Measurements from ENCODE around the gene KLHL29. TPM values are rescaled to one million over a fixed set of nuclear protein-coding genes. Genes with fewer than 3 reads are reported as not detected.

The KLHL29 gene
- polyA plus RNA-seq, 3 donors = 0.03 TPM; not detected in 2

DNA sequence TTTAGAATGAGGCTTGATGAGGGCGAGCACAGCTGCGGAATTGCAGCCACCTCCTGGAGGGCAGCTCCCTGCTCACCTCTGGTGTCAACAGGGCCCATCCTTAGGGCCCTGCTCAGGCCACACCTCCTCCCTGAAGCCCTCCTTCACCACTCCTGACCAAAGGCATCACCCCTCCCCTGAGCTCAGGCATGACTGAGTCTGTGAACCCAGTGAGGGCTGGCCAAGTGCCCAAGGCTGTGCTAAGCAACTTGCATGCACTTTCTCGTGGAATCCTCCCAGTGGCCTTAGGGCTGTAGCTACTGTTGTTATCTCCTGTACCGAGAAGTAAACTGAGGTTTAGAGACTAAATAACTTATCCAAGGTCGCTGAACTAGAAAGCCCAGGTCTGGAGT is 101.7 kb downstream of the KLHL29 start:
- H3K4me3 Mint-ChIP-seq = no peak overlapping the region
- no peak overlapping the region for H3K9ac ChIP-seq (ENCODE audit: insufficient read depth, low read length, poor library complexity, severe bottlenecking)
- TF ChIP-seq, protein P1, sequence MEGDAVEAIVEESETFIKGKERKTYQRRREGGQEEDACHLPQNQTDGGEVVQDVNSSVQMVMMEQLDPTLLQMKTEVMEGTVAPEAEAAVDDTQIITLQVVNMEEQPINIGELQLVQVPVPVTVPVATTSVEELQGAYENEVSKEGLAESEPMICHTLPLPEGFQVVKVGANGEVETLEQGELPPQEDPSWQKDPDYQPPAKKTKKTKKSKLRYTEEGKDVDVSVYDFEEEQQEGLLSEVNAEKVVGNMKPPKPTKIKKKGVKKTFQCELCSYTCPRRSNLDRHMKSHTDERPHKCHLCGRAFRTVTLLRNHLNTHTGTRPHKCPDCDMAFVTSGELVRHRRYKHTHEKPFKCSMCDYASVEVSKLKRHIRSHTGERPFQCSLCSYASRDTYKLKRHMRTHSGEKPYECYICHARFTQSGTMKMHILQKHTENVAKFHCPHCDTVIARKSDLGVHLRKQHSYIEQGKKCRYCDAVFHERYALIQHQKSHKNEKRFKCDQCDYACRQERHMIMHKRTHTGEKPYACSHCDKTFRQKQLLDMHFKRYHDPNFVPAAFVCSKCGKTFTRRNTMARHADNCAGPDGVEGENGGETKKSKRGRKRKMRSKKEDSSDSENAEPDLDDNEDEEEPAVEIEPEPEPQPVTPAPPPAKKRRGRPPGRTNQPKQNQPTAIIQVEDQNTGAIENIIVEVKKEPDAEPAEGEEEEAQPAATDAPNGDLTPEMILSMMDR (IDR thresholded peaks at IDR 0.05) = no peak
- DNase-seq = no peak
- no peak overlapping the region for H3K27ac ChIP-seq (ENCODE audit: low read depth in 1 of 2, low read length in 2 of 2)
- H3K4me3 ChIP-seq (replicated peaks in 1 of 3; ENCODE audit: low read depth in 2 of 3, low read length in 3 of 3) = no peak overlapping the region
- H3K9me3 ChIP-seq (replicated peaks in 1 of 2; ENCODE audit: control insufficient read depth in 1 of 2, insufficient read depth in 1 of 2, low read length in 2 of 2) = no peaks in the 10 kb centered on the region
- intact Hi-C loops (cut with micrococcal nuclease) = no loop called here
- WGBS (ENCODE audit: insufficient coverage) = 89% methylated on average over 5 of the region's 5 CpGs
- H3K27ac Mint-ChIP-seq = no peak overlapping the region
- H3K36me3 Mint-ChIP-seq = no peaks in the 10 kb centered on the region
- peaks cover 0 to 4% (median 0%) of the 10 kb centered on the region in 7 donors for H3K9me3 Mint-ChIP-seq
- peaks cover 2 to 8% of the 10 kb centered on the region in 2 donors for H3K27me3 ChIP-seq (ENCODE audit: control insufficient read depth in 2 of 2, insufficient read depth in 2 of 2, low read length in 2 of 2)
- no peaks in the 10 kb centered on the region for H4K20me1 ChIP-seq (ENCODE audit: insufficient read depth, low read length)
- H3K4me1 Mint-ChIP-seq = no peaks in the 10 kb centered on the region
- no peak overlapping the region for H2AFZ ChIP-seq (ENCODE audit: insufficient read depth, low read depth, low read length, poor library complexity, severe bottlenecking)
- H3K4me2 ChIP-seq (replicated peaks; ENCODE audit: extremely low read depth, low read length, poor library complexity, severe bottlenecking) = no peak overlapping the region
- H3K36me3 ChIP-seq (replicated peaks in 1 of 2; ENCODE audit: control insufficient read depth in 1 of 2, insufficient read depth in 2 of 2, low read length in 2 of 2) = no peaks in the 10 kb centered on the region
- H3K79me2 ChIP-seq (ENCODE audit: insufficient read depth, low read length) = no peaks in the 10 kb centered on the region
- no peaks in the 10 kb centered on the region for H3K4me1 ChIP-seq (ENCODE audit: control insufficient read depth in 1 of 2, insufficient read depth in 2 of 2, low read length in 2 of 2)
- peaks cover 25 to 51% (median 41%) of the 10 kb centered on the region in 3 donors for H3K27me3 Mint-ChIP-seq (ENCODE audit: low read depth in 3 of 3)

DNA sequence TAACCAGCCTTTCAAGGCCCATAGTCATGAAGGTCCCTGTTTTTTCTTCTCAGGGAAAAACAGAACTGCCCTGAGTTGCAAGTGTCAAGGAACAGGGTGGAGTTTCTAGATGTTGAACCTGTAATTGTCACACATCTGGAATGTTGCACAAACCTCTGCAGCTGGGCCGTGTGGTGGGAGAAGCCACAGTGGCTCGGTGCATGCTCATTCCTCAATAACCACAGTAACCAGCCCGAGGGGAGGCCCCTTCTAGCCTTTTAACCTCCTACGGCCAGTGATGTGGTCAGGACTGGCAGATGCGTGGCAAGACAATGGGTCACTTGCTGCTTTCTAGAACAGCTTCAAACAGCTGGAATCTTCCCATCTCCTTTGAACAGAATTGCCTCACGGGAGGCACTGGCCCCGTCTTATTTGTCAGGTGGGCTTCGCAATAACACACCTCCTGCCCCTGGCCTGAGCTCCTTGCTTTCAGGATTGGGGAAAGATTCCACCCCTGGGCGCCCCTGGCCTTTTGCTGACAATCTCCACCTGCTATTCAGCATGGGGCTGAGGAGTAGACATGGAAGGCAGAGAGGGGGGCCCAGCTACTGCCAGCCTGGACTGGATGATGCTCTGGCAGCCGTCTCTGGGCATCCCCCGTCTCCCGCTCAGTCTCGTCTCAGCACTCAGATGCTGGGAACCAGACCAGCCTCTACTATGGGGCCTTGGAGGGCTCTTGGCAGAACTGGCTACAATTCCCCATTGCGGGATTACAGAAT is 102.9 kb downstream of the KLHL29 start:
- Mint-ChIP-seq H3K4me1 (no peaks in the 10 kb centered on the region), H3K4me3 (no peak overlapping the region), H3K27me3 (ENCODE audit: low read depth in 3 of 3) (peaks cover 33 to 61% (median 50%) of the 10 kb centered on the region in 3 donors), H3K9me3 (peaks cover 0 to 4% (median 0%) of the 10 kb centered on the region in 7 donors), H3K36me3 (no peaks in the 10 kb centered on the region), H3K27ac (no peak overlapping the region)
- Histone ChIP-seq H3K27me3 (ENCODE audit: control insufficient read depth in 2 of 2, insufficient read depth in 2 of 2, low read length in 2 of 2) (peaks cover 2 to 12% of the 10 kb centered on the region in 2 donors), H2AFZ (ENCODE audit: insufficient read depth, low read depth, low read length, poor library complexity, severe bottlenecking) (no peak overlapping the region), H3K79me2 (ENCODE audit: insufficient read depth, low read length) (no peaks in the 10 kb centered on the region), H3K27ac (ENCODE audit: low read depth in 1 of 2, low read length in 2 of 2) (no peak overlapping the region), H3K36me3 (replicated peaks in 1 of 2; ENCODE audit: control insufficient read depth in 1 of 2, insufficient read depth in 2 of 2, low read length in 2 of 2) (no peaks in the 10 kb centered on the region), H3K4me1 (ENCODE audit: control insufficient read depth in 1 of 2, insufficient read depth in 2 of 2, low read length in 2 of 2) (no peaks in the 10 kb centered on the region), H3K9me3 (replicated peaks in 1 of 2; ENCODE audit: control insufficient read depth in 1 of 2, insufficient read depth in 1 of 2, low read length in 2 of 2) (no peaks in the 10 kb centered on the region), H3K4me2 (replicated peaks; ENCODE audit: extremely low read depth, low read length, poor library complexity, severe bottlenecking) (no peak overlapping the region), H3K4me3 (replicated peaks in 1 of 3; ENCODE audit: low read depth in 2 of 3, low read length in 3 of 3) (no peak overlapping the region), H3K9ac (ENCODE audit: insufficient read depth, low read length, poor library complexity, severe bottlenecking) (no peak overlapping the region), H4K20me1 (ENCODE audit: insufficient read depth, low read length) (no peaks in the 10 kb centered on the region)
- 67% methylated on average over 10 of the region's 14 CpGs for whole genome bisulfite sequencing (ENCODE audit: insufficient coverage)
- intact Hi-C loops (cut with micrococcal nuclease) = no loop called here
- TF ChIP-seq, protein P1 (IDR thresholded peaks at IDR 0.05) = no peak
- no peak for DNase-seq
